Mesendoderm (in vitro differentiated cells): ENCODE results near the gene RASA3.

Experiments used
- DNase-seq: peaks from one replicate; pipeline ENCODE4 v3.0.0; 2013
- H2AK5ac ChIP-seq: 2 replicates; pipeline ENCODE4 v1.6.1; 2013; ENCODE audit warnings: low read length, inconsistent platforms
- H2BK120ac ChIP-seq: 2 replicates; pipeline ENCODE4 v1.6.1; 2013; ENCODE audit warnings: low read depth, mild to moderate bottlenecking, low read length, moderate library complexity, mixed read lengths
- H2BK15ac ChIP-seq: replicated peaks from 2 replicates; pipeline ENCODE4 v1.6.1; 2013; ENCODE audit warnings: low read depth, mild to moderate bottlenecking, moderate library complexity
- H2BK5ac ChIP-seq: 2 replicates; pipeline ENCODE4 v1.6.1; 2013; ENCODE audit warnings: low read length, inconsistent platforms
- H3K18ac ChIP-seq: 2 replicates; pipeline ENCODE4 v1.6.1; 2013; ENCODE audit warnings: mild to moderate bottlenecking, low read length, mixed read lengths
- H3K23ac ChIP-seq: one replicate; pipeline ENCODE4 v1.6.1; 2013; ENCODE audit warnings: low read length
- H3K27ac ChIP-seq: 2 replicates; pipeline ENCODE4 v1.5.1; 2013; ENCODE audit warnings: low read depth, mild to moderate bottlenecking, inconsistent platforms, low read length, moderate library complexity
- H3K27me3 ChIP-seq: 2 replicates; pipeline ENCODE4 v1.6.1; 2013; ENCODE audit warnings: low read length, control low read depth, mild to moderate bottlenecking, inconsistent platforms; ENCODE audit not compliant: insufficient read depth, poor library complexity
- H3K36me3 ChIP-seq: 2 replicates; pipeline ENCODE4 v1.6.1; 2013; ENCODE audit warnings: low read length, inconsistent platforms; ENCODE audit not compliant: control insufficient read depth, insufficient read depth
- H3K4ac ChIP-seq: one replicate; pipeline ENCODE4 v1.6.1; 2013; ENCODE audit warnings: low read depth, mild to moderate bottlenecking, low read length, moderate library complexity
- H3K4me1 ChIP-seq: 2 replicates; pipeline ENCODE4 v1.6.1; 2013; ENCODE audit warnings: low read depth, low read length, inconsistent platforms; ENCODE audit not compliant: control insufficient read depth
- H3K4me2 ChIP-seq: 2 replicates; pipeline ENCODE4 v1.6.1; 2013; ENCODE audit warnings: low read length
- H3K4me3 ChIP-seq: 2 replicates; pipeline ENCODE4 v1.5.1; 2013; ENCODE audit warnings: mild to moderate bottlenecking, low read length
- H3K56ac ChIP-seq: one replicate; pipeline ENCODE4 v1.6.1; 2013; ENCODE audit warnings: low read length
- H3K79me1 ChIP-seq: 2 replicates; pipeline ENCODE4 v1.6.1; 2013; ENCODE audit warnings: low read length, inconsistent platforms
- H3K79me2 ChIP-seq: 2 replicates; pipeline ENCODE4 v1.6.1; 2013; ENCODE audit warnings: mild to moderate bottlenecking, low read length; ENCODE audit not compliant: control insufficient read depth, insufficient read depth
- H3K9ac ChIP-seq: 2 replicates; pipeline ENCODE4 v1.6.1; 2013; ENCODE audit warnings: low read length, inconsistent platforms
- H4K5ac ChIP-seq: one replicate; pipeline ENCODE4 v1.6.1; 2013; ENCODE audit warnings: low read length
- H4K8ac ChIP-seq: one replicate; pipeline ENCODE4 v1.6.1; 2013; ENCODE audit warnings: low read depth, mild to moderate bottlenecking, control low read depth, low read length, moderate library complexity
- WGBS: extraction: QIAGEN DNeasy Blood & Tissue Kit; methylation state at CpG from one replicate; pipeline ENCODE4 v1.1.7; 2013; ENCODE audit warnings: low lambda C conversion rate, missing lambda C conversion rate; ENCODE audit not compliant: insufficient coverage; ENCODE audit errors: extremely low coverage; 5-methylcytosine and 5-hydroxymethylcytosine counted together

RASA3 gene

DNA sequence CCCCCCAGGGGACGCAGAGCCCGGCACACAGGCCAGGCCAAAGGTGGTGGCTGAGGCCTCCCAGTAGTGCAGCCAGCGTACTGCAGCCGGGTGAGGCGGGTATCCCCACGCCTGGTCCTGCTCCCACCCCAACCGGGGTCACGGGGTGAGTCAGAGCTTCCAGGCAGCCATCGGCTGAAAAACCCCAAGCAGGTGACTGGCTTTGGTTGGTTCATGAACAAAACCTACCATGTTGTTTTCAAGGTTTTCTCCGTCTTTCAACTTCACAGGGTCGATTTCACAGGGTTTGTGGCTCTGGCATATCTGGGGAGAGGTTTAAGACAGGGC, 116.5 kb downstream of the RASA3 start:
- WGBS = no CpG with 5 or more reads among the region's 11 CpGs

DNA sequence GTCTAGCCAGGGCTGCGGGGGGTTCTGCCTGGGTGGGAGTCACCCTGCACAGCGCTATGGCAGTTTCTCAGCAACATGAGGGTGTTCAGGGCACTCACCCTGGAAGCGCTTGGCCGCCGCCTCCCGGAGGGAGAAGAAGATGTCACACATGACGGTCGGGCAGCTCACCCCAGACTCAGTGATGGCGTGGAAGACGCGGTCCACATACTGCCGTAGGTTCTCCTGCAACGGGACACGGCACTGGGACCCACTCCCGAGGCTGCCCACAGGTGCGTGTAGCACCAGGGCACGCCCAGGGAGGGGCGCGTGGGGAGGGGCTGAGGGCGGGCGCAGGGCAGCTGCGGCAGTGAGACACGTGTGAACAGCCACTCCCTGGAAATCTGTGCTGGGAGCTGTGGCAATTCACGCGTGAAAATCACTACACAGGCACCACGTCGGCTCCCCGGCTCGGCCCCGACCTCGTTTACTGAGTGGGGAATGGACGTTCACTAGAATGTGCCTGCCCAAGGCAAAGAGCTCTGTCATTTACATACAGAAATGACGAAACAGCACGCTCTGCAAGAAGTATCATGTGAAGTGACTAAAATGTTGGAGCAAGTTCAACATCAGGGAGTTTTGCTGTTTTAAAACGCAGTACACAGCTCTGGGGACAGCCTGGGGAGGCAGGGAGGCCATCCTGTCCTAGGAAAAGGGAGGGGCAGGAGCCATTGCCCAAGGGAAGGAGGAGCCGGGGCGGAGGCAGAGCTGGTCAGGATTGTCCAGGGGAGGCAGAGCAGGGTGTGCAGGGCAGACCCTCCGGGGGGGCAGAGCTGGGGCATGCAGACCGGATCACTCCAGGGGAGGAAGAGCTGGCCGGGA, 117.1 kb downstream of the RASA3 start:
- H3K4me3 ChIP-seq = no peak overlapping the region
- no CpG with 5 or more reads among the region's 40 CpGs for WGBS
- no peak overlapping the region for H4K8ac ChIP-seq
- H2BK15ac ChIP-seq = no peak overlapping the region
- no peaks in the 10 kb centered on the region for H3K79me1 ChIP-seq
- no peaks in the 10 kb centered on the region for H3K36me3 ChIP-seq
- no peaks in the 10 kb centered on the region for H3K4me1 ChIP-seq
- H3K27ac ChIP-seq = no peak overlapping the region
- no peak overlapping the region for H2AK5ac ChIP-seq
- H3K27me3 ChIP-seq = no peaks in the 10 kb centered on the region
- no peak overlapping the region for H3K18ac ChIP-seq
- no peak overlapping the region for H2BK5ac ChIP-seq
- H3K56ac ChIP-seq = no peak overlapping the region
- H3K23ac ChIP-seq = no peak overlapping the region
- H3K79me2 ChIP-seq = no peaks in the 10 kb centered on the region
- no peak overlapping the region for H4K5ac ChIP-seq
- H3K4me2 ChIP-seq = no peak overlapping the region
- DNase-seq = no peak
- no peak overlapping the region for H2BK120ac ChIP-seq
- H3K9ac ChIP-seq = no peak overlapping the region
- no peak overlapping the region for H3K4ac ChIP-seq

More for the DNA sequence above, 116.5 kb downstream of the RASA3 start:
- H3K27ac ChIP-seq = no peak overlapping the region
- no peak overlapping the region for H3K23ac ChIP-seq
- H3K36me3 ChIP-seq = no peaks in the 10 kb centered on the region
- H2AK5ac ChIP-seq = no peak overlapping the region
- no peak overlapping the region for H2BK5ac ChIP-seq
- no peak overlapping the region for H3K56ac ChIP-seq
- no peaks in the 10 kb centered on the region for H3K4me1 ChIP-seq
- H3K79me2 ChIP-seq = no peaks in the 10 kb centered on the region
- no peak for DNase-seq
- no peaks in the 10 kb centered on the region for H3K79me1 ChIP-seq
- H2BK120ac ChIP-seq = no peak overlapping the region
- no peak overlapping the region for H3K9ac ChIP-seq
- H4K8ac ChIP-seq = no peak overlapping the region
- no peak overlapping the region for H3K18ac ChIP-seq
- no peak overlapping the region for H2BK15ac ChIP-seq
- H3K4me2 ChIP-seq = no peak overlapping the region
- no peak overlapping the region for H4K5ac ChIP-seq
- no peak overlapping the region for H3K4ac ChIP-seq
- H3K4me3 ChIP-seq = no peak overlapping the region
- no peaks in the 10 kb centered on the region for H3K27me3 ChIP-seq

DNA sequence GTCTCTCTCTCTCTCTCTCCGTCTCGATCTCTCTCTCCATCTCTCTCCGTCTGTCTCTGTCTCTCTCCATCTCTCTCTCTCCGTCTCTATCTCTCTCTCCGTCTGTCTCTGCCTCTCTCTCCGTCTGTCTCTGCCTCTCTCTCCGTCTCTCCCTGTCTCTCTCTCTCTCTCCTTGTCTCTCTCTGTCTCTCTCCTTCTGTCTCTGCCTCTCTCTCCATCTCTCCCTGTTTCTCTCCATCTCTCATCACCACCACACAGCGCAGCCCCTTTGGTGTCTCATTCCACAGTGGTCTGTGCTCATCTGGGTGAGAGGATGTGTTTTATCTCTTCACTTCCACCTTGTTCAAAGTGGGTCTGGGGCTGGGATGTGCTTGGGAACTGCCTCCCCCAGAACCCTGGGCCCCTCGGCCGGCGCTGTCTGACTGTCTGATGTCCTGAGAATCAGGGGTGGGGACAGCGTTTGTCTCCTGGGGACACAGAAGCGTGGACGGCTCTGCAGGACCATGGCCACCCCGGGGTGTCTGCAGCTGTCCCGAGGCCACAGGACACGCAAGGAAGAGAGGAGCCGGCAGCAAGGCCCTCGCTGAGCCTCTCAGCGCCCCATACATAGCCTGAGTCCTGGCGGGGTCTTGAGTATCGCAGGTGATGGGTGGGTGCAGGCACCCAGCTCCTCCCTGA, 118.3 kb downstream of the RASA3 start:
- Histone ChIP-seq H2BK120ac (no peak overlapping the region), H3K4me3 (no peak overlapping the region), H3K4me2 (no peak overlapping the region), H4K5ac (no peak overlapping the region), H3K4me1 (no peaks in the 10 kb centered on the region), H3K56ac (no peak overlapping the region), H3K9ac (no peak overlapping the region), H3K79me2 (no peaks in the 10 kb centered on the region), H3K79me1 (no peaks in the 10 kb centered on the region), H4K8ac (no peak overlapping the region), H2AK5ac (no peak overlapping the region), H3K23ac (no peak overlapping the region), H3K27me3 (no peaks in the 10 kb centered on the region), H3K36me3 (no peaks in the 10 kb centered on the region), H2BK5ac (no peak overlapping the region), H2BK15ac (no peak overlapping the region), H3K4ac (no peak overlapping the region), H3K27ac (no peak overlapping the region), H3K18ac (no peak overlapping the region)
- no CpG with 5 or more reads among the region's 22 CpGs for WGBS
- no peak for DNase-seq

DNA sequence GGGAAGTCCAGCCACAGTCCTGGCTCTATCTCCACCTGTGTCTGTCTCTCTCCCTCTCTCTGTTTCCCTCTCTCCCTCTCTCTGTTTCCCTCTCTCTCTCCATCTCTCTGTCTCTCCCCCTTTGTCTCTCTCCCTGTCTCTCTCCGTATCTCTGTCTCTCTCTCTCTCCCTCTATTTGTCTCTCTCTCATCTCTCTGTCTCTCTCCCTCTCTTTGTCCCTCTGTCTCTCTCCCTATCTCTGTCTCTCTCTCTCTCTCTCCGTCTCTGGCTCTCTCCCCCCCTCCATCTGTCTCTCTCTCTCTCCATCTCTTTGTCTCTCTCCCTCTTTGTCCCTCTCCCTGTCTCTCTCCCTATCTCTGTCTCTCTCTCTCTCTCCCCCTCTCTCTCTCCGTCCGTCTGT, 119.1 kb downstream of the RASA3 start:
- H2BK5ac ChIP-seq = no peak overlapping the region
- no peaks in the 10 kb centered on the region for H3K36me3 ChIP-seq
- H3K79me2 ChIP-seq = no peaks in the 10 kb centered on the region
- H4K5ac ChIP-seq = no peak overlapping the region
- no peaks in the 10 kb centered on the region for H3K79me1 ChIP-seq
- no peak overlapping the region for H3K23ac ChIP-seq
- H3K4me2 ChIP-seq = no peak overlapping the region
- no peak overlapping the region for H2BK120ac ChIP-seq
- no peak overlapping the region for H4K8ac ChIP-seq
- H2AK5ac ChIP-seq = no peak overlapping the region
- H3K27ac ChIP-seq = no peak overlapping the region
- H3K9ac ChIP-seq = no peak overlapping the region
- H3K4ac ChIP-seq = no peak overlapping the region
- WGBS = no CpG with 5 or more reads among the region's 4 CpGs
- no peaks in the 10 kb centered on the region for H3K27me3 ChIP-seq
- no peak overlapping the region for H3K4me3 ChIP-seq
- H2BK15ac ChIP-seq = no peak overlapping the region
- no peak overlapping the region for H3K56ac ChIP-seq
- no peak overlapping the region for H3K18ac ChIP-seq
- H3K4me1 ChIP-seq = no peaks in the 10 kb centered on the region
- DNase-seq = no peak

DNA sequence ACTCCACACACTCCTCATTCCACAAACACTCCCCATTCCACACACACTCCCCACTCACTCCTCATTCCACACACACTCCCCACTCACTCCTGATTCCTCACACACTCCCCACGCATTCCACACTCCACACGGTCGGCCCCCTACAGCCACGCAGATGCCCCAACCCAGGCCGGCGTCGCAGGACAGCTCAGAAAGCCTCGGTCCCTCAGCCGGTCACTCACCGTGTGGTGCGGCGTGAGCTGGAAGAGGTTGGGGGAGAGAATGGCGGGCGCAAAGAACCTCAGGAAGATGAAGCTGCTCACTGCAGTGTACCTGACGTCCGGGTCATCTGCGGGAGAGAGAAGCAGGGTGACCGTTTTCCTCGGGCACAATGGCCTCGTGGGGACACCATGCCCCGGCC, 119.5 kb downstream of the RASA3 start:
- H3K4me2 ChIP-seq = no peak overlapping the region
- H3K4me1 ChIP-seq = no peaks in the 10 kb centered on the region
- 100% methylated on average over 2 of the region's 21 CpGs for WGBS
- no peak overlapping the region for H4K5ac ChIP-seq
- H3K27ac ChIP-seq = no peak overlapping the region
- H2BK120ac ChIP-seq = no peak overlapping the region
- no peaks in the 10 kb centered on the region for H3K79me1 ChIP-seq
- DNase-seq = no peak
- no peak overlapping the region for H3K4me3 ChIP-seq
- H3K9ac ChIP-seq = no peak overlapping the region
- H4K8ac ChIP-seq = no peak overlapping the region
- no peaks in the 10 kb centered on the region for H3K27me3 ChIP-seq
- no peaks in the 10 kb centered on the region for H3K79me2 ChIP-seq
- no peaks in the 10 kb centered on the region for H3K36me3 ChIP-seq
- no peak overlapping the region for H2BK15ac ChIP-seq
- no peak overlapping the region for H2BK5ac ChIP-seq
- no peak overlapping the region for H3K23ac ChIP-seq
- H2AK5ac ChIP-seq = no peak overlapping the region
- H3K56ac ChIP-seq = no peak overlapping the region
- no peak overlapping the region for H3K4ac ChIP-seq
- H3K18ac ChIP-seq = no peak overlapping the region
